H1 (cell line): ENCODE measurements around the gene CTSA. TPM values are rescaled to one million over a fixed set of nuclear protein-coding genes. Genes with fewer than 3 reads are reported as not detected.
A peak's percentile ranks its signal among the peaks of the same experiment; 100 is the strongest.

Source experiments
- BRCA1 ChIP-seq: IDR thresholded peaks from 2 replicates; pipeline ENCODE4 v1.6.1; 2012; ENCODE audit warnings: low read depth, low read length, improper control_type of control experiment
- CBX8 ChIP-seq: fragments of 300-800, 300-1000 bp; sonication (generic); IDR thresholded peaks from 2 replicates; pipeline ENCODE4 v1.7.1; 2016; ENCODE audit warnings: low read depth, low read length, borderline replicate concordance
- CEBPB ChIP-seq: IDR thresholded peaks from 2 replicates; pipeline ENCODE4 v1.6.1; 2012; ENCODE audit warnings: low read depth, low read length
- CREB1 ChIP-seq: IDR thresholded peaks from 2 replicates; pipeline ENCODE4 v1.6.1; 2012; ENCODE audit warnings: inconsistent platforms
- FOSL1 ChIP-seq: IDR thresholded peaks from 2 replicates; pipeline ENCODE4 v1.6.1; 2011; ENCODE audit warnings: mild to moderate bottlenecking, low read depth, low read length, moderate library complexity; ENCODE audit not compliant: insufficient read depth
- GABPA ChIP-seq: IDR thresholded peaks from 2 replicates; pipeline ENCODE4 v1.6.1; 2011; ENCODE audit warnings: mild to moderate bottlenecking, low read length, moderate library complexity, borderline replicate concordance; ENCODE audit not compliant: insufficient read depth
- GTF2F1 ChIP-seq: IDR thresholded peaks from 2 replicates; pipeline ENCODE4 v1.6.1; 2012; ENCODE audit warnings: low read depth, low read length, improper control_type of control experiment, borderline replicate concordance
- JUND ChIP-seq: IDR thresholded peaks from 2 replicates; pipeline ENCODE4 v1.6.1; 2011; ENCODE audit warnings: mild to moderate bottlenecking, improper control_type of control experiment, low read length
- KDM1A ChIP-seq: fragments of 200-600, 300-600 bp; sonication (generic); IDR thresholded peaks from 2 replicates; pipeline ENCODE4 v1.7.1; 2016; ENCODE audit warnings: mild to moderate bottlenecking, low read length, borderline replicate concordance
- KDM4A ChIP-seq: IDR thresholded peaks from one replicate; pipeline ENCODE4 v1.7.1; 2012; ENCODE audit warnings: low read depth, mild to moderate bottlenecking, moderate library complexity, low read length, inconsistent platforms; ENCODE audit not compliant: severe bottlenecking
- MAFK ChIP-seq: IDR thresholded peaks from 2 replicates; pipeline ENCODE4 v1.6.1; 2012; ENCODE audit warnings: low read depth, mild to moderate bottlenecking, improper control_type of control experiment, low read length
- NANOG ChIP-seq: IDR thresholded peaks from 2 replicates; pipeline ENCODE4 v1.6.1; 2011; ENCODE audit warnings: low read length, low read depth, mild to moderate bottlenecking, inconsistent platforms; ENCODE audit not compliant: insufficient read depth, poor library complexity, severe bottlenecking
- PHF8 ChIP-seq: fragments of 200-600 bp; sonication (generic); conservative IDR thresholded peaks from 2 replicates; pipeline ENCODE4 v1.7.1; 2012; ENCODE audit warnings: low read depth, mild to moderate bottlenecking, inconsistent platforms, low read length, moderate library complexity
- POU5F1 ChIP-seq: IDR thresholded peaks from 2 replicates; pipeline ENCODE4 v1.6.1; 2011; ENCODE audit warnings: low read depth, mild to moderate bottlenecking, low read length, moderate library complexity
- RNF2 ChIP-seq: fragments of 200-900, 300-1000 bp; sonication (generic); IDR thresholded peaks from 2 replicates; pipeline ENCODE4 v1.7.1; 2016; ENCODE audit warnings: borderline replicate concordance, low read depth, mild to moderate bottlenecking, antibody characterized with exemption, low read length; ENCODE audit not compliant: poor library complexity, severe bottlenecking; ENCODE audit errors: missing control alignments
- SAP30 ChIP-seq: fragments of 300-600 bp; sonication (generic); IDR thresholded peaks from 2 replicates; pipeline ENCODE4 v1.7.1; 2012; ENCODE audit warnings: low read length, moderate library complexity, mild to moderate bottlenecking, inconsistent platforms; ENCODE audit not compliant: insufficient read depth, insufficient replicate concordance
- SIN3A ChIP-seq, 2 experiments: IDR thresholded peaks in 1 of 2; conservative IDR thresholded peaks in 1 of 2; 2 replicates each; pipeline ENCODE4 v1.6.1; 2011 to 2012; ENCODE audit warnings: low read length in 2 of 2, improper control_type of control experiment in 1 of 2, low read depth in 1 of 2, mild to moderate bottlenecking in 1 of 2
- SIX5 ChIP-seq: IDR thresholded peaks from 2 replicates; pipeline ENCODE4 v1.6.1; 2011; ENCODE audit warnings: mild to moderate bottlenecking, low read depth, low read length
- SP4 ChIP-seq: IDR thresholded peaks from 2 replicates; pipeline ENCODE4 v1.6.1; 2012; ENCODE audit warnings: low read length, inconsistent platforms
- SRF ChIP-seq: IDR thresholded peaks from 2 replicates; pipeline ENCODE4 v1.6.1; 2011; ENCODE audit warnings: mild to moderate bottlenecking, low read depth, low read length, moderate library complexity
- TCF12 ChIP-seq: IDR thresholded peaks from 2 replicates; pipeline ENCODE4 v1.6.1; 2011; ENCODE audit warnings: low read depth, mild to moderate bottlenecking, low read length
- polyA plus RNA-seq, 7 experiments: library from polyadenylated mRNA; depleted of rRNA in 3 of 7; stranded (reverse) in 5 of 7; unstranded in 2 of 7; fragments of >200 nt in 5 of 7; fragments of 200-250 nt in 2 of 7; gene quantifications; 1 replicate in 5 of 7; 2 replicates in 1 of 7; 4 replicates in 1 of 7; pipeline versions ENCODE4 v1.2.1 to v1.2.3, GENCODE V29; 2011 to 2013; ENCODE audit warnings: missing spikeins in 2 of 7, mixed read lengths in 2 of 7
- total RNA-seq: library from RNA; stranded (reverse); fragmentation: NEBNext Ultra II Directional; extraction: Animal tissue kit (Norgen Biotek cat#: 25700); gene quantifications from 2 replicates; pipeline ENCODE4 v1.2.1, GENCODE V29; 2021
- TF ChIP-seq, protein P1 (sequence below): IDR thresholded peaks from 2 replicates; pipeline ENCODE4 v1.6.1; 2012; ENCODE audit warnings: inconsistent platforms

Gene CTSA
- total and polyA plus RNA-seq, 2 of the 8 experiments (the other 6 are each of a cell fraction or from before 2014, with no cell fraction given): 49.7 to 74.0 TPM

DNA sequence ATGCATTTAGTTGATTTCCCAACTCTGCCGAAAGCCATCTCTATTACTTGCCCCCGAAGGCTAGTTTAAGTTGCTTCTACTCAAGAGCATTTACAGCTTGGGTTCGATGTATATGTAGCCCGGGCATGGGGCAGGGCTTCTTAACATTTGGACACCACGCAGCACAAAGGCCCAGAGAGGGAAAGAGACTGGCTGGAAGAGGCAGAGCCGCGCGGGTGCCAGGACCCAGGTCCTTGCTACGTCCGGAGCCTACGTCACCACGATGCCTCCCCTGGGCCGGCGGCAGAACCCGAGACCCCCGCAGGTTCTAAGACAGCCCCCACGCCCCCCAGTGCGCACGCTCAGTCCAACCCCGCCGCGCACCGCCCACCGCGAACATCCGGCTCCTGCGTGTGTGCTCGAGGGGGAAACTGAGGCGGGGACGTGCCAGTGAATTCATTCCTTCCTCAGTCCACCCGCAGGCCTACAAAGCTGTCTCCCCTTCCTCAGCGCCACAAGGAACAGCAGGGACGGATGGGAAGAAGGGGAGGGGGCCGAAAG, 43.0 kb downstream of the CTSA start (continued):
- TF ChIP-seq BRCA1 (no peak), TCF12 (no peak), SAP30 (no peak), CREB1 (peak; percentile 65; the same call in 1 of the 2 replicates), GABPA (no peak), FOSL1 (no peak), RNF2 (no peak), GTF2F1 (no peak), SRF (no peak), PHF8 (no peak), MAFK (no peak), SIX5 (no peak), POU5F1 (no peak), JUND (no peak), SP4 (no peak), KDM4A (no peak), SIN3A (conservative IDR thresholded peaks at IDR 0.05 in 1 of 2, IDR thresholded peaks at IDR 0.05 in 1 of 2; ENCODE audit: low read depth in 1 of 2, low read length in 2 of 2) (no peak), CEBPB (0 out of 2 replicates have a peak, but pooled peaks have one; percentile 9), CBX8 (no peak), KDM1A (peak; percentile 27; the same call in 1 of the 2 replicates), NANOG (no peak)
- TF ChIP-seq, protein P1, sequence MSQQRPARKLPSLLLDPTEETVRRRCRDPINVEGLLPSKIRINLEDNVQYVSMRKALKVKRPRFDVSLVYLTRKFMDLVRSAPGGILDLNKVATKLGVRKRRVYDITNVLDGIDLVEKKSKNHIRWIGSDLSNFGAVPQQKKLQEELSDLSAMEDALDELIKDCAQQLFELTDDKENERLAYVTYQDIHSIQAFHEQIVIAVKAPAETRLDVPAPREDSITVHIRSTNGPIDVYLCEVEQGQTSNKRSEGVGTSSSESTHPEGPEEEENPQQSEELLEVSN: no peak
